Measurements from ENCODE around the gene SOX9.

The SOX9 gene

GRCh38 chr17:72122010-72122764 is 1.4 kb downstream of the SOX9 start:
- Histone ChIP-seq H3K36me3 (ENCODE audit: insufficient read depth, insufficient read length, low read length) (peaks cover 19% of the 10 kb centered on the region), H3K4me3 (ENCODE audit: insufficient read length, low read depth) (peak overlapping the region; percentile 83), H3K27me3 (ENCODE audit: insufficient read depth, insufficient read length) (peaks cover 37% of the 10 kb centered on the region), H3K9ac (ENCODE audit: insufficient read length, low read depth) (peak overlapping the region; percentile 97), H3K9me3 (ENCODE audit: insufficient read depth, low read length) (no peaks in the 10 kb centered on the region), H3K4me1 (ENCODE audit: insufficient read depth, insufficient read length) (peaks cover 9% of the 10 kb centered on the region)
- no peak for DNase-seq (ENCODE audit: low read depth, low spot score)
- TF ChIP-seq ZNF274 (IDR thresholded peaks at IDR 0.05; ENCODE audit: low read depth, low read length) (no peak), SUZ12 (IDR thresholded peaks at IDR 0.05; ENCODE audit: extremely low read depth, insufficient read depth, insufficient read length) (no peak), YY1 (IDR thresholded peaks at IDR 0.05; ENCODE audit: insufficient read depth, insufficient read length) (no peak)

- Histone ChIP-seq H3K9ac (ENCODE audit: insufficient read length, low read depth) (peak overlapping the region; percentile 81), H3K36me3 (ENCODE audit: insufficient read depth, insufficient read length, low read length) (peaks cover 19% of the 10 kb centered on the region), H3K4me1 (ENCODE audit: insufficient read depth, insufficient read length) (peaks cover 9% of the 10 kb centered on the region), H3K27me3 (ENCODE audit: insufficient read depth, insufficient read length) (peaks cover 29% of the 10 kb centered on the region), H3K4me3 (ENCODE audit: insufficient read length, low read depth) (peak overlapping the region; percentile 45), H3K9me3 (ENCODE audit: insufficient read depth, low read length) (no peaks in the 10 kb centered on the region)
- TF ChIP-seq YY1 (IDR thresholded peaks at IDR 0.05; ENCODE audit: insufficient read depth, insufficient read length) = no peak
- TF ChIP-seq ZNF274 (IDR thresholded peaks at IDR 0.05; ENCODE audit: low read depth, low read length) = no peak
- TF ChIP-seq SUZ12 (IDR thresholded peaks at IDR 0.05; ENCODE audit: extremely low read depth, insufficient read depth, insufficient read length) = no peak
- no peak for DNase-seq (ENCODE audit: low read depth, low spot score)
These were observed 2.1 kb downstream of the SOX9 start for GRCh38 chr17:72122765-72123529.

DNA sequence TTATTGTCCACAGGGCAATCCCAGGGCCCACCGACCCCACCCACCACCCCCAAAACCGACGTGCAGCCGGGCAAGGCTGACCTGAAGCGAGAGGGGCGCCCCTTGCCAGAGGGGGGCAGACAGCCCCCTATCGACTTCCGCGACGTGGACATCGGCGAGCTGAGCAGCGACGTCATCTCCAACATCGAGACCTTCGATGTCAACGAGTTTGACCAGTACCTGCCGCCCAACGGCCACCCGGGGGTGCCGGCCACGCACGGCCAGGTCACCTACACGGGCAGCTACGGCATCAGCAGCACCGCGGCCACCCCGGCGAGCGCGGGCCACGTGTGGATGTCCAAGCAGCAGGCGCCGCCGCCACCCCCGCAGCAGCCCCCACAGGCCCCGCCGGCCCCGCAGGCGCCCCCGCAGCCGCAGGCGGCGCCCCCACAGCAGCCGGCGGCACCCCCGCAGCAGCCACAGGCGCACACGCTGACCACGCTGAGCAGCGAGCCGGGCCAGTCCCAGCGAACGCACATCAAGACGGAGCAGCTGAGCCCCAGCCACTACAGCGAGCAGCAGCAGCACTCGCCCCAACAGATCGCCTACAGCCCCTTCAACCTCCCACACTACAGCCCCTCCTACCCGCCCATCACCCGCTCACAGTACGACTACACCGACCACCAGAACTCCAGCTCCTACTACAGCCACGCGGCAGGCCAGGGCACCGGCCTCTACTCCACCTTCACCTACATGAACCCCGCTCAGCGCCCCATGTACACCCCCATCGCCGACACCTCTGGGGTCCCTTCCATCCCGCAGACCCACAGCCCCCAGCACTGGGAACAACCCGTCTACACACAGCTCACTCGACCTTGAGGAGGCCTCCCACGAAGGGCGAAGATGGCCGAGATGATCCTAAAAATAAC is 3.0 kb downstream of the SOX9 start:
- no peak for DNase-seq (ENCODE audit: low read depth, low spot score)

DNA sequence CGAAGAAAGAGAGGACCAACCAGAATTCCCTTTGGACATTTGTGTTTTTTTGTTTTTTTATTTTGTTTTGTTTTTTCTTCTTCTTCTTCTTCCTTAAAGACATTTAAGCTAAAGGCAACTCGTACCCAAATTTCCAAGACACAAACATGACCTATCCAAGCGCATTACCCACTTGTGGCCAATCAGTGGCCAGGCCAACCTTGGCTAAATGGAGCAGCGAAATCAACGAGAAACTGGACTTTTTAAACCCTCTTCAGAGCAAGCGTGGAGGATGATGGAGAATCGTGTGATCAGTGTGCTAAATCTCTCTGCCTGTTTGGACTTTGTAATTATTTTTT is 3.6 kb downstream of the SOX9 start:
- no peak overlapping the region for H3K4me3 ChIP-seq (ENCODE audit: insufficient read length, low read depth)
- no peaks in the 10 kb centered on the region for H3K9me3 ChIP-seq (ENCODE audit: insufficient read depth, low read length)
- H3K36me3 ChIP-seq (ENCODE audit: insufficient read depth, insufficient read length, low read length) = peaks cover 19% of the 10 kb centered on the region
- TF ChIP-seq ZNF274 (IDR thresholded peaks at IDR 0.05; ENCODE audit: low read depth, low read length) = no peak
- no peak for TF ChIP-seq SUZ12 (IDR thresholded peaks at IDR 0.05; ENCODE audit: extremely low read depth, insufficient read depth, insufficient read length)
- no peak for TF ChIP-seq YY1 (IDR thresholded peaks at IDR 0.05; ENCODE audit: insufficient read depth, insufficient read length)
- H3K27me3 ChIP-seq (ENCODE audit: insufficient read depth, insufficient read length) = peaks cover 15% of the 10 kb centered on the region
- no peak for DNase-seq (ENCODE audit: low read depth, low spot score)
- H3K9ac ChIP-seq (ENCODE audit: insufficient read length, low read depth) = no peak overlapping the region
- peaks cover 6% of the 10 kb centered on the region for H3K4me1 ChIP-seq (ENCODE audit: insufficient read depth, insufficient read length)

More for the DNA sequence above, 3.0 kb downstream of the SOX9 start:
- no peak for TF ChIP-seq SUZ12 (IDR thresholded peaks at IDR 0.05; ENCODE audit: extremely low read depth, insufficient read depth, insufficient read length)
- TF ChIP-seq YY1 (IDR thresholded peaks at IDR 0.05; ENCODE audit: insufficient read depth, insufficient read length) = no peak
- no peak for TF ChIP-seq ZNF274 (IDR thresholded peaks at IDR 0.05; ENCODE audit: low read depth, low read length)
- peaks cover 21% of the 10 kb centered on the region for H3K27me3 ChIP-seq (ENCODE audit: insufficient read depth, insufficient read length)
- peaks cover 6% of the 10 kb centered on the region for H3K4me1 ChIP-seq (ENCODE audit: insufficient read depth, insufficient read length)
- H3K9ac ChIP-seq (ENCODE audit: insufficient read length, low read depth) = no peak overlapping the region
- H3K4me3 ChIP-seq (ENCODE audit: insufficient read length, low read depth) = no peak overlapping the region
- no peaks in the 10 kb centered on the region for H3K9me3 ChIP-seq (ENCODE audit: insufficient read depth, low read length)
- peaks cover 19% of the 10 kb centered on the region for H3K36me3 ChIP-seq (ENCODE audit: insufficient read depth, insufficient read length, low read length)

DNA sequence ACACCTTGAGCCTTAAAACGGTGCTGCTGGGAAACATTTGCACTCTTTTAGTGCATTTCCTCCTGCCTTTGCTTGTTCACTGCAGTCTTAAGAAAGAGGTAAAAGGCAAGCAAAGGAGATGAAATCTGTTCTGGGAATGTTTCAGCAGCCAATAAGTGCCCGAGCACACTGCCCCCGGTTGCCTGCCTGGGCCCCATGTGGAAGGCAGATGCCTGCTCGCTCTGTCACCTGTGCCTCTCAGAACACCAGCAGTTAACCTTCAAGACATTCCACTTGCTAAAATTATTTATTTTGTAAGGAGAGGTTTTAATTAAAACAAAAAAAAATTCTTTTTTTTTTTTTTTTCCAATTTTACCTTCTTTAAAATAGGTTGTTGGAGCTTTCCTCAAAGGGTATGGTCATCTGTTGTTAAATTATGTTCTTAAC is 4.4 kb downstream of the SOX9 start:
- H3K27me3 ChIP-seq (ENCODE audit: insufficient read depth, insufficient read length) = peaks cover 7% of the 10 kb centered on the region
- peaks cover 6% of the 10 kb centered on the region for H3K4me1 ChIP-seq (ENCODE audit: insufficient read depth, insufficient read length)
- no peaks in the 10 kb centered on the region for H3K9me3 ChIP-seq (ENCODE audit: insufficient read depth, low read length)
- no peak overlapping the region for H3K4me3 ChIP-seq (ENCODE audit: insufficient read length, low read depth)
- H3K9ac ChIP-seq (ENCODE audit: insufficient read length, low read depth) = no peak overlapping the region
- DNase-seq (ENCODE audit: low read depth, low spot score) = no peak
- TF ChIP-seq YY1 (IDR thresholded peaks at IDR 0.05; ENCODE audit: insufficient read depth, insufficient read length) = no peak
- TF ChIP-seq ZNF274 (IDR thresholded peaks at IDR 0.05; ENCODE audit: low read depth, low read length) = no peak
- TF ChIP-seq SUZ12 (IDR thresholded peaks at IDR 0.05; ENCODE audit: extremely low read depth, insufficient read depth, insufficient read length) = no peak
- H3K36me3 ChIP-seq (ENCODE audit: insufficient read depth, insufficient read length, low read length) = peaks cover 19% of the 10 kb centered on the region

- Histone ChIP-seq H3K4me3 (ENCODE audit: insufficient read length, low read depth) (no peak overlapping the region), H3K9ac (ENCODE audit: insufficient read length, low read depth) (no peak overlapping the region), H3K36me3 (ENCODE audit: insufficient read depth, insufficient read length, low read length) (peaks cover 19% of the 10 kb centered on the region), H3K9me3 (ENCODE audit: insufficient read depth, low read length) (no peaks in the 10 kb centered on the region), H3K4me1 (ENCODE audit: insufficient read depth, insufficient read length) (peaks cover 6% of the 10 kb centered on the region), H3K27me3 (ENCODE audit: insufficient read depth, insufficient read length) (peaks cover 4% of the 10 kb centered on the region)
- TF ChIP-seq YY1 (IDR thresholded peaks at IDR 0.05; ENCODE audit: insufficient read depth, insufficient read length) (no peak), ZNF274 (IDR thresholded peaks at IDR 0.05; ENCODE audit: low read depth, low read length) (no peak), SUZ12 (IDR thresholded peaks at IDR 0.05; ENCODE audit: extremely low read depth, insufficient read depth, insufficient read length) (no peak)
- DNase-seq (ENCODE audit: low read depth, low spot score) = no peak
These were observed 4.9 kb downstream of the SOX9 start for GRCh38 chr17:72125742-72126141.
